SK-N-SH (cell line): ENCODE results near the gene DBNDD2. TPM values are rescaled to one million over a fixed set of nuclear protein-coding genes. Genes with fewer than 3 reads are reported as not detected.

Source experiments
- CTCF ChIA-PET: fragments of 300-600, 350-600 bp; formaldehyde crosslinking; extraction: SDS; loops from one replicate; lab custom pipeline; 2021; lab: Yijun Ruan, JAX
- POLR2A ChIA-PET: fragments of 350-600 bp; sonication (Branson Sonifier 250); formaldehyde crosslinking; extraction: SDS; loops from one replicate; lab custom pipeline; 2020; ENCODE audit warnings: antibody characterized with exemption, inconsistent platforms; lab: Yijun Ruan, JAX
- DNase-seq: peaks from one replicate; pipeline ENCODE4 v3.0.0; 2012
- H2AFZ ChIP-seq: fragments of 200-600 bp; sonication (generic); 2 replicates; pipeline ENCODE4 v1.8.1; 2016; ENCODE audit warnings: antibody characterized with exemption, mild to moderate bottlenecking, low read depth
- H3F3A ChIP-seq: fragments of 200-600 bp; sonication (generic); replicated peaks from 2 replicates; pipeline ENCODE3; 2016; ENCODE audit warnings: antibody characterized with exemption, mild to moderate bottlenecking; ENCODE audit not compliant: insufficient read depth
- H3K27ac ChIP-seq, 2 experiments: fragments of 200-500 bp in 1 of 2; fragments of 200-600 bp in 1 of 2; sonication (Bioruptor generic) in 1 of 2; sonication (generic), shearing (Covaris generic) in 1 of 2; 2 replicates each; pipeline versions ENCODE4 v1.5.1 to v1.6.1; 2014 to 2016; ENCODE audit warnings: low read depth in 2 of 2, inconsistent platforms in 1 of 2, low read length in 1 of 2, mild to moderate bottlenecking in 1 of 2, mixed read lengths in 1 of 2
- H3K27me3 ChIP-seq: fragments of 200-600 bp; sonication (generic), shearing (Covaris generic); 2 replicates; pipeline ENCODE4 v1.6.1; 2016; ENCODE audit warnings: mixed run types; ENCODE audit not compliant: insufficient read depth
- H3K36me3 ChIP-seq, 2 experiments: fragments of 200-500 bp in 1 of 2; fragments of 200-600 bp in 1 of 2; sonication (Bioruptor generic) in 1 of 2; sonication (generic) in 1 of 2; replicated peaks in 1 of 2; 2 replicates each; pipeline versions ENCODE3 to v1.5.1; 2014 to 2016; ENCODE audit warnings: low read length in 1 of 2, mild to moderate bottlenecking in 1 of 2; ENCODE audit not compliant: insufficient read depth in 2 of 2, control insufficient read depth in 1 of 2
- H3K4me1 ChIP-seq, 2 experiments: fragments of 200-500 bp in 1 of 2; fragments of 200-600 bp in 1 of 2; sonication (Bioruptor generic) in 1 of 2; sonication (generic), shearing (Covaris generic) in 1 of 2; 2 replicates each; pipeline versions ENCODE4 v1.5.1 to v1.6.1; 2014 to 2016; ENCODE audit warnings: low read depth in 1 of 2, low read length in 1 of 2, mixed run types in 1 of 2; ENCODE audit not compliant: insufficient read depth in 2 of 2, control insufficient read depth in 1 of 2
- H3K4me2 ChIP-seq: fragments of 200-600 bp; sonication (generic), shearing (Covaris generic); 2 replicates; pipeline ENCODE4 v1.6.1; 2017; ENCODE audit warnings: mixed run types
- H3K4me3 ChIP-seq, 2 experiments: fragments of 200-500 bp in 1 of 2; fragments of 200-600 bp in 1 of 2; sonication (Bioruptor generic) in 1 of 2; sonication (generic), shearing (Covaris generic) in 1 of 2; 2 replicates each; pipeline versions ENCODE4 v1.5.1 to v1.8.1; 2014 to 2016; ENCODE audit warnings: low read depth in 2 of 2, inconsistent platforms in 1 of 2, low read length in 1 of 2, mild to moderate bottlenecking in 1 of 2, mixed read lengths in 1 of 2, moderate library complexity in 1 of 2
- H3K79me2 ChIP-seq: fragments of 200-600 bp; sonication (generic); 2 replicates; pipeline ENCODE4 v1.8.1; 2017; ENCODE audit warnings: mild to moderate bottlenecking; ENCODE audit not compliant: insufficient read depth
- H3K9ac ChIP-seq: fragments of 200-600 bp; sonication (generic); 2 replicates; pipeline ENCODE4 v1.6.1; 2017; ENCODE audit warnings: mixed run types
- H3K9me2 ChIP-seq: fragments of 200-600 bp; sonication (generic); 2 replicates; pipeline ENCODE4 v1.6.1; 2017; ENCODE audit warnings: mixed run types
- H3K9me3 ChIP-seq: fragments of 200-600 bp; sonication (generic); 2 replicates; pipeline ENCODE4 v1.6.1; 2017; ENCODE audit warnings: mixed run types, mild to moderate bottlenecking, moderate library complexity
- H4K20me1 ChIP-seq: fragments of 200-600 bp; sonication (generic); 2 replicates; pipeline ENCODE4 v1.6.1; 2017; ENCODE audit warnings: mild to moderate bottlenecking, mixed run types; ENCODE audit not compliant: insufficient read depth
- FOXJ3 ChIP-seq: sonication (generic); formaldehyde crosslinking; IDR thresholded peaks from 2 replicates; pipeline ENCODE4 v1.5.1; 2020; ENCODE audit warnings: mild to moderate bottlenecking, missing genetic modification reagents
- FOXM1 ChIP-seq: IDR thresholded peaks from 2 replicates; pipeline ENCODE4 v1.4.0; 2012; ENCODE audit warnings: low read depth, mild to moderate bottlenecking
- IRF3 ChIP-seq: fragments of 150-350 bp; IDR thresholded peaks from 2 replicates; pipeline ENCODE4 v1.6.1; 2016; ENCODE audit warnings: mild to moderate bottlenecking, low read depth, low read length
- MEF2A ChIP-seq: IDR thresholded peaks from 2 replicates; pipeline ENCODE4 v1.4.0; 2012; ENCODE audit warnings: low read depth, borderline replicate concordance
- NFIC ChIP-seq: IDR thresholded peaks from 2 replicates; pipeline ENCODE4 v1.4.0; 2012; ENCODE audit warnings: borderline replicate concordance
- REST ChIP-seq: IDR thresholded peaks from 2 replicates; pipeline ENCODE4 v1.6.1; 2012; ENCODE audit warnings: mild to moderate bottlenecking, low read depth, low read length, moderate library complexity
- RXRA ChIP-seq: IDR thresholded peaks from 2 replicates; pipeline ENCODE4 v1.4.0; 2012; ENCODE audit warnings: low read depth, mild to moderate bottlenecking, borderline replicate concordance
- USF1 ChIP-seq: IDR thresholded peaks from 2 replicates; pipeline ENCODE4 v1.4.0; 2012; ENCODE audit warnings: low read depth, borderline replicate concordance
- WGBS: methylation state at CpG from one replicate; pipeline ENCODE4 v1.1.6; 2017; ENCODE audit warnings: low lambda C conversion rate; 5-methylcytosine and 5-hydroxymethylcytosine counted together
- polyA plus RNA-seq, 3 experiments: library from polyadenylated mRNA; depleted of rRNA; stranded (reverse); fragments of >200 nt; gene quantifications; 2 replicates each; pipeline ENCODE4 v1.2.3, GENCODE V29; 2012

Gene DBNDD2
- polyA plus RNA-seq, 1 of the 3 experiments (the other 2 are of a cell fraction): 22.4 TPM

GRCh38 chr20:45427236-45428149 lies 19.4 kb downstream of the DBNDD2 start (continued):
- TF ChIP-seq USF1: no peak
- TF ChIP-seq FOXJ3: peak; percentile 93; the same call in 1 of the 2 replicates

GRCh38 chr20:45429618-45430017 lies 21.5 kb downstream of the DBNDD2 start:
- Histone ChIP-seq H3K36me3 (peaks cover 0 to 10% of the 10 kb centered on the region in 2 experiments), H3K4me3 (no peak overlapping the region), H3F3A (no peaks in the 10 kb centered on the region), H3K4me1 (peaks cover 0 to 23% of the 10 kb centered on the region in 2 experiments; a peak in 1 of 4 replicates), H3K4me2 (no peak overlapping the region), H3K27me3 (no peaks in the 10 kb centered on the region), H3K9me3 (no peaks in the 10 kb centered on the region), H2AFZ (no peak overlapping the region), H3K27ac (no peak overlapping the region), H3K79me2 (no peaks in the 10 kb centered on the region), H3K9me2 (no peaks in the 10 kb centered on the region), H4K20me1 (no peaks in the 10 kb centered on the region), H3K9ac (no peak overlapping the region)
- DNase-seq: no peak
- POLR2A ChIA-PET: no interaction called here
- CTCF ChIA-PET: interaction anchor here (0.9 to 3.5 kb wide), 7 partner anchors 20 to 341 kb away, joined by 3 to 19 read pairs (median 4); partner anchors contain the start of gene SYS1
- no peak for TF ChIP-seq IRF3
- no peak for TF ChIP-seq MEF2A
- TF ChIP-seq RXRA: no peak
- no peak for TF ChIP-seq NFIC
- TF ChIP-seq REST: no peak
- TF ChIP-seq FOXM1: no peak
- TF ChIP-seq FOXJ3: no peak
- WGBS: 59% methylated on average over 2 of the region's 2 CpGs
